Amniotic epithelial cell (primary cell): ENCODE data around the gene SAFB2.

Experiments
- DNase-seq: peaks from one replicate; pipeline ENCODE4 v3.0.0-alpha.2; 2010; ENCODE audit warnings: low read depth

SAFB2 gene

DNA sequence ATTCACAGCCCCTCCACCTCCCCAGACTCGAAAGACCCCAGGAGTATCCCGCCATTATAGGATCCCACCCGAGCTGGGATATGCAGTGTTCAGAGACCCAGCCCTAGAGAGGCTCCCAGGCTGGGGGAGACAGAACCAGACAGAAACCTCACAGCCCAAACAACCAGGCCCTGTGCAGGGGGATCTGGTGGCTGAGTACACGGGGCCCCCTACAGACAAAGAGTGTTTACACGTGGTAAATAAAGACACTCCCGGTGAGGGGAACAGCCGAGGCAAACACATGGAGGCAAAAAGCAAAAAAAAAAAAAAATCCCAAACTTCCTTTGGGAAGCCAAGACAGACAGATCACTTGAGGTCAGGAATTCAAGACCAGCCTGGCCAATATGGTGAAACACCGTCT, 79.9 kb downstream of the SAFB2 start:
- no peak for DNase-seq

DNA sequence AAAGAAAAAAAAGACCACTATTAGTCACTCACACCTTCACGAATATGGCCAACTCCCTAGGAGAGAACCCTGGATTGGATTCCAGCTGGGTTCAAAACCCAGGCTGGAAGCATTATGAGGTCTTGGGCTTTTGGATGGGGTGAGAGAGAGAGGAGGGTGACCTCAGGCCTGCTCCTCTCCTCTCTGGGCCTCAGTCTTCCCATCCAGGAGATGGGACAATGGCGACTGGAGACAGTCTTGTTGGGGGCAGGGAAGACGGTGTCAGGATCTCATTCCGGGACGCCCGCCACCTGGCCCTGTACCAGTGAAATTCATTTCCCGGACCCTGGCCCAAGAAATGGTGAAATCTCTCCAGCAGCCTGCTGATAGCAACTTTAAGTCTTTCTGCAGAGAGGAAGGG, 81.1 kb downstream of the SAFB2 start:
- no peak for DNase-seq

GRCh38 chr19:5540208-5540607, 82.4 kb downstream of the SAFB2 start:
- DNase-seq, result no peak

GRCh38 chr19:5537870-5538269, 84.7 kb downstream of the SAFB2 start:
- no peak for DNase-seq
